H1 (cell line): ENCODE data around the gene CCDC171. TPM values are rescaled to one million over a fixed set of nuclear protein-coding genes. Genes with fewer than 3 reads are reported as not detected.

Experiments used
- CTCF ChIA-PET: fragments of 300-600 bp; sonication (Branson Sonifier 250); formaldehyde crosslinking; loops from one replicate; lab custom pipeline; 2021; ENCODE audit not compliant: partially characterized antibody; lab: Charles Lee
- POLR2A ChIA-PET: fragments of 300-600 bp; sonication (Branson Sonifier 250); formaldehyde crosslinking; loops from one replicate; lab custom pipeline; 2021; ENCODE audit warnings: inconsistent platforms; ENCODE audit not compliant: partially characterized antibody; lab: Charles Lee
- DNase-seq, 2 experiments: peaks; one replicate each; pipeline versions ENCODE4 v3.0.0 to v3.0.0-alpha.2; 2010 to 2022; ENCODE audit warnings: low spot score in 2 of 2, low read depth in 1 of 2, mixed read lengths in 1 of 2
- FAIRE-seq: peaks from 2 replicates; lab custom pipeline; 2011; peaks lifted over from hg19 to GRCh38; lab: Jason Lieb, UNC
- H2AFZ ChIP-seq: 2 replicates; pipeline ENCODE4 v1.8.1; 2012; ENCODE audit warnings: low read length, inconsistent platforms
- H2AK5ac ChIP-seq: 2 replicates; pipeline ENCODE4 v1.6.1; 2013; ENCODE audit warnings: low read depth, low read length
- H2BK120ac ChIP-seq: replicated peaks from 2 replicates; pipeline ENCODE3; 2013; ENCODE audit warnings: low read depth, low read length, inconsistent platforms
- H2BK12ac ChIP-seq: 2 replicates; pipeline ENCODE4 v1.6.1; 2013; ENCODE audit warnings: low read depth, low read length
- H2BK15ac ChIP-seq: 2 replicates; pipeline ENCODE4 v1.6.1; 2013; ENCODE audit warnings: low read length
- H2BK20ac ChIP-seq: 2 replicates; pipeline ENCODE4 v1.6.1; 2013; ENCODE audit warnings: low read length
- H2BK5ac ChIP-seq: 2 replicates; pipeline ENCODE4 v1.6.1; 2013; ENCODE audit warnings: low read depth, low read length
- H3K14ac ChIP-seq: 2 replicates; pipeline ENCODE4 v1.6.1; 2013; ENCODE audit warnings: inconsistent platforms; ENCODE audit not compliant: insufficient read length
- H3K18ac ChIP-seq: 2 replicates; pipeline ENCODE4 v1.6.1; 2013; ENCODE audit warnings: low read length; ENCODE audit errors: extremely low read depth
- H3K23ac ChIP-seq: 2 replicates; pipeline ENCODE4 v1.6.1; 2013; ENCODE audit warnings: inconsistent platforms; ENCODE audit not compliant: insufficient read length
- H3K23me2 ChIP-seq: 2 replicates; pipeline ENCODE4 v1.6.1; 2013; ENCODE audit warnings: low read depth, low read length
- H3K27ac ChIP-seq: 2 replicates; pipeline ENCODE4 v1.6.1; 2011; ENCODE audit warnings: low read depth, low read length, inconsistent platforms
- H3K27me3 ChIP-seq, 4 experiments: replicated peaks in 1 of 4; 1 replicate in 1 of 4; 2 replicates in 3 of 4; pipeline versions ENCODE4 v1.6.1 to v1.8.1; 2011 to 2013; ENCODE audit warnings: low read length in 3 of 4, mild to moderate bottlenecking in 3 of 4, inconsistent platforms in 2 of 4, mixed read lengths in 2 of 4, moderate library complexity in 1 of 4; ENCODE audit not compliant: control insufficient read depth in 3 of 4, insufficient read depth in 3 of 4; ENCODE audit errors: extremely low read depth in 1 of 4
- H3K36me3 ChIP-seq, 4 experiments: 2 replicates each; pipeline versions ENCODE4 v1.6.1 to v1.8.1; 2011 to 2013; ENCODE audit warnings: mild to moderate bottlenecking in 4 of 4, low read length in 3 of 4, moderate library complexity in 2 of 4, control low read depth in 1 of 4, inconsistent platforms in 1 of 4; ENCODE audit not compliant: insufficient read depth in 4 of 4, control insufficient read depth in 2 of 4
- H3K4ac ChIP-seq: replicated peaks from 2 replicates; pipeline ENCODE3; 2013; ENCODE audit warnings: low read length, low read depth, mixed read lengths, inconsistent platforms; ENCODE audit not compliant: insufficient read length
- H3K4me1 ChIP-seq, 4 experiments: replicated peaks in 1 of 4; 1 replicate in 1 of 4; 2 replicates in 3 of 4; pipeline versions ENCODE4 v1.6.1 to v1.8.1; 2011 to 2013; ENCODE audit warnings: low read length in 3 of 4, inconsistent platforms in 2 of 4, mixed read lengths in 1 of 4; ENCODE audit not compliant: insufficient read depth in 4 of 4, control insufficient read depth in 3 of 4
- H3K4me2 ChIP-seq, 2 experiments: 2 replicates each; pipeline versions ENCODE4 v1.6.1 to v1.8.1; 2011 to 2013; ENCODE audit warnings: low read depth in 2 of 2, low read length in 2 of 2, control low read depth in 1 of 2, inconsistent platforms in 1 of 2, mild to moderate bottlenecking in 1 of 2; ENCODE audit not compliant: insufficient read depth in 1 of 2
- H3K4me3 ChIP-seq, 4 experiments: fragments of 200-600, 300-600 bp in 1 of 4; sonication (generic), shearing (Covaris generic), sonication (Bioruptor Twin) in 1 of 4; 2 replicates each; pipeline versions ENCODE4 v1.5.1 to v1.8.1; 2011 to 2016; ENCODE audit warnings: low read length in 4 of 4, low read depth in 3 of 4, control low read depth in 2 of 4, inconsistent platforms in 2 of 4, mild to moderate bottlenecking in 2 of 4, mixed read lengths in 1 of 4, moderate library complexity in 1 of 4; ENCODE audit not compliant: insufficient read depth in 2 of 4; ENCODE audit errors: extremely low read depth in 1 of 4
- H3K56ac ChIP-seq: replicated peaks from 2 replicates; pipeline ENCODE3; 2013; ENCODE audit warnings: low read depth, mild to moderate bottlenecking, mixed read lengths, low read length, inconsistent platforms; ENCODE audit not compliant: insufficient read length
- H3K79me1 ChIP-seq: 2 replicates; pipeline ENCODE4 v1.6.1; 2013; ENCODE audit warnings: low read depth, low read length, control low read depth
- H3K79me2 ChIP-seq, 2 experiments: 2 replicates each; pipeline versions ENCODE4 v1.6.1 to v1.8.1; 2012 to 2013; ENCODE audit warnings: low read length in 2 of 2, mild to moderate bottlenecking in 2 of 2, inconsistent platforms in 1 of 2; ENCODE audit not compliant: insufficient read depth in 2 of 2, control insufficient read depth in 1 of 2
- H3K9ac ChIP-seq, 4 experiments: replicated peaks in 1 of 4; 1 replicate in 1 of 4; 2 replicates in 3 of 4; pipeline versions ENCODE4 v1.6.1 to v1.8.1; 2011 to 2013; ENCODE audit warnings: low read depth in 3 of 4, low read length in 3 of 4, control low read depth in 2 of 4, mild to moderate bottlenecking in 2 of 4, moderate library complexity in 2 of 4, inconsistent platforms in 1 of 4; ENCODE audit errors: extremely low read depth in 1 of 4
- H3K9me3 ChIP-seq, 2 experiments: 2 replicates each; pipeline versions ENCODE4 v1.6.1 to v1.8.1; 2012 to 2013; ENCODE audit warnings: mild to moderate bottlenecking in 2 of 2, moderate library complexity in 2 of 2, control low read depth in 1 of 2, inconsistent platforms in 1 of 2, low read depth in 1 of 2, low read length in 1 of 2, mixed read lengths in 1 of 2; ENCODE audit not compliant: insufficient read depth in 2 of 2
- H4K20me1 ChIP-seq, 2 experiments: replicated peaks in 1 of 2; 2 replicates each; pipeline versions ENCODE3 to v1.8.1; 2011 to 2013; ENCODE audit warnings: inconsistent platforms in 2 of 2, low read length in 2 of 2, mild to moderate bottlenecking in 1 of 2; ENCODE audit not compliant: insufficient read depth in 2 of 2, control insufficient read depth in 1 of 2
- H4K5ac ChIP-seq: 2 replicates; pipeline ENCODE4 v1.6.1; 2013; ENCODE audit warnings: low read length, low read depth, mixed read lengths, inconsistent platforms; ENCODE audit not compliant: insufficient read length
- H4K8ac ChIP-seq: 2 replicates; pipeline ENCODE4 v1.8.0; 2013; ENCODE audit warnings: mild to moderate bottlenecking, moderate library complexity, low read length, inconsistent platforms; ENCODE audit not compliant: insufficient read depth; ENCODE audit errors: extremely low read depth
- H4K91ac ChIP-seq: replicated peaks from 2 replicates; pipeline ENCODE3; 2013; ENCODE audit warnings: low read length, mixed read lengths, inconsistent platforms; ENCODE audit not compliant: insufficient read length
- CBX5 ChIP-seq: fragments of 300-800, 300-1000 bp; sonication (generic); IDR thresholded peaks from 2 replicates; pipeline ENCODE4 v1.7.1; 2016; ENCODE audit warnings: antibody characterized with exemption, low read length, low read depth
- EP300 ChIP-seq, 2 experiments: IDR thresholded peaks; 1 replicate in 1 of 2; 2 replicates in 1 of 2; pipeline ENCODE4 v1.6.1; 2011 to 2012; ENCODE audit warnings: low read depth in 2 of 2, low read length in 2 of 2, mild to moderate bottlenecking in 2 of 2, borderline replicate concordance in 1 of 2, inconsistent platforms in 1 of 2, moderate library complexity in 1 of 2
- EZH2 ChIP-seq: fragments of 200-600 bp; sonication (generic); IDR thresholded peaks from 2 replicates; pipeline ENCODE4 v1.7.1; 2012; ENCODE audit warnings: low read depth, mild to moderate bottlenecking, moderate library complexity, low read length, inconsistent platforms; ENCODE audit not compliant: severe bottlenecking
- RFX5 ChIP-seq: IDR thresholded peaks from 2 replicates; pipeline ENCODE4 v1.6.1; 2011; ENCODE audit warnings: low read depth, low read length, improper control_type of control experiment, borderline replicate concordance
- WGBS, 2 experiments: shearing (Covaris generic) in 1 of 2; methylation state at CpG; one replicate each; pipeline versions ENCODE4 v1.1.6 to v1.1.7; 2013 to 2015; ENCODE audit warnings: low lambda C conversion rate in 2 of 2, mixed read lengths in 2 of 2, inconsistent platforms in 1 of 2, low coverage in 1 of 2, missing lambda C conversion rate in 1 of 2; ENCODE audit not compliant: insufficient replicate concordance in 2 of 2, insufficient coverage in 1 of 2, insufficient read length in 1 of 2; ENCODE audit errors: extremely low coverage in 1 of 2, missing lambda C conversion rate in 1 of 2; 5-methylcytosine and 5-hydroxymethylcytosine counted together
- polyA plus RNA-seq, 7 experiments: library from polyadenylated mRNA; depleted of rRNA in 3 of 7; stranded (reverse) in 5 of 7; unstranded in 2 of 7; fragments of >200 nt in 5 of 7; fragments of 200-250 nt in 2 of 7; gene quantifications; 1 replicate in 5 of 7; 2 replicates in 1 of 7; 4 replicates in 1 of 7; pipeline versions ENCODE4 v1.2.1 to v1.2.3, GENCODE V29; 2011 to 2013; ENCODE audit warnings: missing spikeins in 2 of 7, mixed read lengths in 2 of 7
- total RNA-seq: library from RNA; stranded (reverse); fragmentation: NEBNext Ultra II Directional; extraction: Animal tissue kit (Norgen Biotek cat#: 25700); gene quantifications from 2 replicates; pipeline ENCODE4 v1.2.1, GENCODE V29; 2021

Gene CCDC171
- total and polyA plus RNA-seq, 2 of the 8 experiments (the other 6 are each of a cell fraction or from before 2014, with no cell fraction given): 0.83 to 2.3 TPM

DNA sequence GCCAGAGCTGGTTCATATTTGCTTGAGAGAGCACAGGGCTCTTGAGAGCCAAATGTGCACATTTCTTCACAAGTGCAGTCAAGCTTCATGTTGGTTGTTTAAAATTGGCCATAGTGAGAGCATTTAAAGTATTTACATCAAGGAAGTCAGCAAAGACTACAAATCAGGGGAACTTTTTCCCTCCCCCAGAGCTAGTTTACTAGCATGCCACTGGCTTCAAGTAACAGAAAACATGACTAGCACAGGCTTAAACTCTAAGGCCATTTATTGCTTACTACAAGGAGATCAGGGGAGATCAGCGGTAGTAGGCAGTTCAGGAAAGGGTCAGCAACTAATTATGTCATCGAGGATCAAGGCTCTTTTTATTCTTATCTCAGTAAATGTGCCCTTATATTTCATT is 11.0 kb upstream of the CCDC171 start:
- no peak overlapping the region for H2BK12ac ChIP-seq
- no peaks in the 10 kb centered on the region; a peak in 1 of 8 replicates for H3K36me3 ChIP-seq
- no peak overlapping the region for H3K27ac ChIP-seq
- no peak for DNase-seq
- peak; percentile 13 for FAIRE-seq
- TF ChIP-seq RFX5 (no peak), EZH2 (no peak), CBX5 (no peak), EP300 (IDR thresholded peaks at IDR 0.05; ENCODE audit: borderline replicate concordance in 1 of 2, low read depth in 2 of 2, low read length in 2 of 2) (no peak)
- H3K56ac ChIP-seq: no peak overlapping the region
- no peak overlapping the region for H3K14ac ChIP-seq
- H3K79me1 ChIP-seq: no peaks in the 10 kb centered on the region
- POLR2A ChIA-PET: interaction anchor here (1.1 to 4.0 kb wide), 2 partner anchors 11 to 38 kb away, joined by 5 to 25 read pairs; partner anchors contain the start of gene CCDC171
- H4K91ac ChIP-seq: no peak overlapping the region
- no peak overlapping the region for H3K4ac ChIP-seq
- H4K8ac ChIP-seq: no peak overlapping the region
- no peak overlapping the region for H3K18ac ChIP-seq
- no peaks in the 10 kb centered on the region for H3K9me3 ChIP-seq
- no peak overlapping the region for H2BK5ac ChIP-seq
- H3K4me3 ChIP-seq: no peak overlapping the region
- no peak overlapping the region for H3K23ac ChIP-seq
- no peaks in the 10 kb centered on the region; a peak in 1 of 7 replicates for H3K27me3 ChIP-seq
- H3K79me2 ChIP-seq: no peaks in the 10 kb centered on the region
- CTCF ChIA-PET: interaction anchor here (1.2 to 2.5 kb wide), 5 partner anchors 9 to 60 kb away, joined by 3 to 13 read pairs (median 4); no protein-coding TSS in a partner anchor
- peak overlapping the region; percentile 43; the same call in 1 of the 2 replicates for H2AFZ ChIP-seq
- H3K4me2 ChIP-seq: no peak overlapping the region
- H2BK15ac ChIP-seq: no peak overlapping the region
- 96% methylated on average over 2 of the region's 2 CpGs; no CpG with 5 or more reads in 1 of the 2 experiments for WGBS, 2 experiments
- no peaks in the 10 kb centered on the region for H3K23me2 ChIP-seq
- no peak overlapping the region for H2AK5ac ChIP-seq
- no peak overlapping the region for H4K5ac ChIP-seq
- no peak overlapping the region for H2BK20ac ChIP-seq
- H3K4me1 ChIP-seq: no peaks in the 10 kb centered on the region
- H3K9ac ChIP-seq: no peak overlapping the region
- no peaks in the 10 kb centered on the region for H4K20me1 ChIP-seq
- no peak overlapping the region for H2BK120ac ChIP-seq
